GM20000 (cell line): ENCODE results near the gene GZF1.
"Not testable (repeated sequence)": the region's sequence is repeated elsewhere in the genome, so short reads cannot be mapped to it uniquely, and the experiment has no call there.

Experiments used
- DNase-seq: peaks from one replicate; pipeline ENCODE4 v3.0.0; 2012; ENCODE audit warnings: low spot score
- TF ChIP-seq, protein P1 (sequence below): IDR thresholded peaks from 2 replicates; pipeline ENCODE4 v1.5.1; 2012; ENCODE audit warnings: mild to moderate bottlenecking, control low read depth; ENCODE audit errors: extremely low read depth, missing control alignments

The GZF1 gene

DNA sequence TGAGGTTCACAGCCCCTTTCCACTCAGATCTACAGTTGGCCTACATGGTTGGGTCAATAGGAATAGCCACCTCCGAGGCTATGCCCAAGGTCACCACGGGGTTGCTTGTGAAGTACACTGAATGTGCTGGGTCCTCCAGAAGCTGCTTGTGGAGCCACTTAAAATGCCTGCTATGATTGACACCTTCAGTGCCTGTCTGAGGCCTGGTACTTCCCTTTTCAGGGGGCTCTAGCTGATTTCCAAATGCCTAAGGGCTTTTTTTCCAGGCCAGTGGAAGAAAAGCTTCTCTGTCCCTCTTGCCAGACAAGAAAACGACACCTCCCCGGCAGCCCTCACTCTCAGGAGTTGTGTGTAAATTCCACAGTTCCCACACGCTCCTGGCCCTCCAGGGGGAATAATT lies 17.6 kb upstream of the GZF1 start:
- TF ChIP-seq, protein P1, sequence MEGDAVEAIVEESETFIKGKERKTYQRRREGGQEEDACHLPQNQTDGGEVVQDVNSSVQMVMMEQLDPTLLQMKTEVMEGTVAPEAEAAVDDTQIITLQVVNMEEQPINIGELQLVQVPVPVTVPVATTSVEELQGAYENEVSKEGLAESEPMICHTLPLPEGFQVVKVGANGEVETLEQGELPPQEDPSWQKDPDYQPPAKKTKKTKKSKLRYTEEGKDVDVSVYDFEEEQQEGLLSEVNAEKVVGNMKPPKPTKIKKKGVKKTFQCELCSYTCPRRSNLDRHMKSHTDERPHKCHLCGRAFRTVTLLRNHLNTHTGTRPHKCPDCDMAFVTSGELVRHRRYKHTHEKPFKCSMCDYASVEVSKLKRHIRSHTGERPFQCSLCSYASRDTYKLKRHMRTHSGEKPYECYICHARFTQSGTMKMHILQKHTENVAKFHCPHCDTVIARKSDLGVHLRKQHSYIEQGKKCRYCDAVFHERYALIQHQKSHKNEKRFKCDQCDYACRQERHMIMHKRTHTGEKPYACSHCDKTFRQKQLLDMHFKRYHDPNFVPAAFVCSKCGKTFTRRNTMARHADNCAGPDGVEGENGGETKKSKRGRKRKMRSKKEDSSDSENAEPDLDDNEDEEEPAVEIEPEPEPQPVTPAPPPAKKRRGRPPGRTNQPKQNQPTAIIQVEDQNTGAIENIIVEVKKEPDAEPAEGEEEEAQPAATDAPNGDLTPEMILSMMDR, result no peak
- no peak for DNase-seq

DNA sequence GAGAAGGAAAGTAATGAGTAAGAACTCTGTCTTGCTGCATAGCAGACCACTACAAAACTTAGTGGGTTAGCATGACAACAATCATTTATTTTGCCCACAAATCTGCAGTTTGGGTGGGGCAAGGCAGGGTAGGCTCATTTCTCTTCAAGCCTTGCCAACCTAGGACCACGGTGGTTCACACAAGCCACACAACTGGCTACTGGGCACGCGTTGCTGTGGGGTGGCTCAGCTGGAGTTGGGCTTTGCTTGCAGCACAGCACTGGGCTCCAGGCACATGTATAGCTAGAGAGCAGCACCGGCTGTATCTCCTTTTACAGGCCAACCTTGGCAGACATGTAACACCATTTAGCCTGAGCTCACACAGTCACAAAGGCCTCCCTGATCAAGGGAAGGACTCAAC lies 16.0 kb upstream of the GZF1 start:
- no peak for DNase-seq
- TF ChIP-seq, protein P1, result no peak

DNA sequence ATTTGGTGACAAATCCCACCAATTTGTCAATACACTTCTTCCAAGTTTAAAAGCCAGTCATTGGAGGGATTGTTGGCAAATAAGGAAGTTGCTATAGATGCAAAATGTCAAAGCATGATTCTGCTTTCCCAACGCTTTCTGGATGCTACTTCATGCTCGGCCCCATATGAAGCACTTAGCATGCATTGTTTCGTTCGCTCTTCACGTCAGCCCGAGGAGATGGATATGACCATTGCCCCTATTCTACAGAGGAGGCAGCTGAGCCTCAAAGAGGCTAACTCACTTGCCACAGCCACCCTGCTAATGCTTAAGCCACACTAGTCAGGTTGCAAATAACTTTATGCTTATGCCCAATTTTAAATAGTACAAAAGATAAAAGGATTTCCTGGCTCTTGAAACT lies 14.2 kb upstream of the GZF1 start:
- no peak for DNase-seq
- TF ChIP-seq, protein P1, result no peak

GRCh38 chr20:23348510-23348909 lies 13.5 kb upstream of the GZF1 start:
- not testable (repeated sequence) for DNase-seq

GRCh38 chr20:23349338-23350195 lies 12.4 kb upstream of the GZF1 start:
- peak; percentile 81 for DNase-seq
- TF ChIP-seq, protein P1, result no peak

GRCh38 chr20:23350196-23350903 lies 11.6 kb upstream of the GZF1 start, which contains the start of gene NXT1:
TSS of gene NXT1 (plus strand) at chr20:23350791. CDS start at chr20:23354042, 3,251 bp downstream.
- peak; percentile 92 for DNase-seq
- TF ChIP-seq, protein P1, result no peak

DNA sequence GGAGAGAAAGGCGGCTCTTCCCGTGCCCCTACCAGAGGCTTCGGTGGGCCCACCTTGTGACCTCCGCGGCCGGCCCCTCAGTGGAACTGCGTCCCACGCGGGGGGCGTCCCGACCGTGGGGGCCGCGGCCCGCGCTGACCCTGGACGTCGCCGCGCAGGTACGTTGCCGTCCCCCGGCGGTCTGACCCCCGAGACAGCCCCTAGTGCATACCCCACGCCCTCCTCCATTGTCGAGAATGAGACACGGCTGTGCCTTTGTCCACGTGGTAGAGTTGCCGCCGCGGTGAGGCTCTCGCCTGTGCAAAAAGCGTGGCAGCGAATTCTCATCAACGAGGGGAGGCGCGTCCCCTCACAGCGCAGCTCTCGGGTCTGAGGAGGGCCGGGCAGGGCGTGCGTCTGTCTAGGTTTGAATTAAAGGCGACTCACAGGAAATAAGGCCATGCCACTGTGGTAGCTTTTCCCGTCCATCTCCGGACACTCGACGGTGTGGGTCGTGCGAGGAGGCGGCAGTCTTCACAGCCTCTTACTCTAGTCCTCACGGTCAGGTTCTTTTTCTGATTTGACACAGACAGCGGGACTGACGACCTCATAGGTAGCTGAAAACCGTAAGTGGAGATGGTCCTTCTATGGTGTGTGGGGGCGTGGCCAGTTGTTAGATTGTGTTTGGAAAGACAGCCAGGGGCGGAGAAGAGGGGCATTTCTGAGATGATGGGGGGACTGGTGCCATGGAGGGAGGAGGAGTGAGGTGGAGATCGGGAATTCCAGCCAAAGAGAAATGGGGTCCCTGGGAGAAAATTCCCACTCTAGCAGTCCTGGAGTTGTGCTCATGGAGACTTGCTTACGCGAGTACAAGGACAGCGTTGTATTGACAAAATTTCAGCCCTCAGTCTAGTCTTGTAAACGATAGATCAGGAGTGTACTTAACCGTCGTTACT lies 10.8 kb upstream of the GZF1 start:
- TF ChIP-seq, protein P1, result no peak
- peak; percentile 65 for DNase-seq
